SU-DHL-6 (cell line): ENCODE data around the gene ST7.

Source experiments
- EZH2phosphoT487 ChIP-seq: fragments of 200-600 bp; sonication (generic), shearing (Covaris generic); conservative IDR thresholded peaks from 2 replicates; pipeline ENCODE4 v1.6.1; 2018; ENCODE audit warnings: mild to moderate bottlenecking, antibody characterized with exemption, low read length, moderate library complexity, mixed read lengths
- TF ChIP-seq, protein P1 (sequence below): fragments of 200-600 bp; sonication (generic); IDR thresholded peaks from one replicate; pipeline ENCODE4 v1.5.1; 2017; ENCODE audit warnings: antibody characterized with exemption, mild to moderate bottlenecking, low read length, moderate library complexity; ENCODE audit not compliant: insufficient read depth, poor library complexity, severe bottlenecking

DNA sequence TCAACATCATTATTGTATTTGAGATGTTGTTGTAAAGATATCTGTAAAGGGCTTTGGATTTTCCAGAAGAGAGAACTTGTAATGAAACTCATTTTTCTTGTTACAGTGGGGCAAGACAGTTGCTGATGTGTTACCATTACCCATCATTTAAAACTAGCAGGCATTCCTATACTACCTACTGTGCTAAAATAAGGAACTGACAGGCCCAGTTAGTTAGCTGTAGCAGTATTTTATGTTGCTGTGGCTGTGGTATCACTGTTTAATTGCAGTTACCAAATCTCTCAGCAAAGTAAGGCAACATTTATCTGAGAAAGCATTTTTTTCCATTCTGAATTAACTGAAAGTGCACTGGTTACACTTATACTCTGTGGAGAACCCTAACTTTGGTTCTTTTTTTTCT, 9.9 kb downstream of the ST7 start:
- TF ChIP-seq, protein P1, sequence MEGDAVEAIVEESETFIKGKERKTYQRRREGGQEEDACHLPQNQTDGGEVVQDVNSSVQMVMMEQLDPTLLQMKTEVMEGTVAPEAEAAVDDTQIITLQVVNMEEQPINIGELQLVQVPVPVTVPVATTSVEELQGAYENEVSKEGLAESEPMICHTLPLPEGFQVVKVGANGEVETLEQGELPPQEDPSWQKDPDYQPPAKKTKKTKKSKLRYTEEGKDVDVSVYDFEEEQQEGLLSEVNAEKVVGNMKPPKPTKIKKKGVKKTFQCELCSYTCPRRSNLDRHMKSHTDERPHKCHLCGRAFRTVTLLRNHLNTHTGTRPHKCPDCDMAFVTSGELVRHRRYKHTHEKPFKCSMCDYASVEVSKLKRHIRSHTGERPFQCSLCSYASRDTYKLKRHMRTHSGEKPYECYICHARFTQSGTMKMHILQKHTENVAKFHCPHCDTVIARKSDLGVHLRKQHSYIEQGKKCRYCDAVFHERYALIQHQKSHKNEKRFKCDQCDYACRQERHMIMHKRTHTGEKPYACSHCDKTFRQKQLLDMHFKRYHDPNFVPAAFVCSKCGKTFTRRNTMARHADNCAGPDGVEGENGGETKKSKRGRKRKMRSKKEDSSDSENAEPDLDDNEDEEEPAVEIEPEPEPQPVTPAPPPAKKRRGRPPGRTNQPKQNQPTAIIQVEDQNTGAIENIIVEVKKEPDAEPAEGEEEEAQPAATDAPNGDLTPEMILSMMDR, result no peak
- TF ChIP-seq EZH2phosphoT487, result no peak
